GM12875 (cell line): ENCODE results near the gene SUGCT.
"Not testable (repeated sequence)": the region's sequence is repeated elsewhere in the genome, so short reads cannot be mapped to it uniquely, and the experiment has no call there.

Experiments used
- H3K4me3 ChIP-seq: one replicate; pipeline ENCODE4 v1.5.1; 2011; ENCODE audit warnings: low read depth, low read length, control low read depth
- TF ChIP-seq, protein P1 (sequence below): IDR thresholded peaks from 2 replicates; pipeline ENCODE4 v1.5.1; 2011; ENCODE audit warnings: low read depth, mild to moderate bottlenecking, control low read depth, inconsistent platforms, low read length, moderate library complexity, borderline replicate concordance; ENCODE audit not compliant: insufficient read depth

The SUGCT gene

DNA sequence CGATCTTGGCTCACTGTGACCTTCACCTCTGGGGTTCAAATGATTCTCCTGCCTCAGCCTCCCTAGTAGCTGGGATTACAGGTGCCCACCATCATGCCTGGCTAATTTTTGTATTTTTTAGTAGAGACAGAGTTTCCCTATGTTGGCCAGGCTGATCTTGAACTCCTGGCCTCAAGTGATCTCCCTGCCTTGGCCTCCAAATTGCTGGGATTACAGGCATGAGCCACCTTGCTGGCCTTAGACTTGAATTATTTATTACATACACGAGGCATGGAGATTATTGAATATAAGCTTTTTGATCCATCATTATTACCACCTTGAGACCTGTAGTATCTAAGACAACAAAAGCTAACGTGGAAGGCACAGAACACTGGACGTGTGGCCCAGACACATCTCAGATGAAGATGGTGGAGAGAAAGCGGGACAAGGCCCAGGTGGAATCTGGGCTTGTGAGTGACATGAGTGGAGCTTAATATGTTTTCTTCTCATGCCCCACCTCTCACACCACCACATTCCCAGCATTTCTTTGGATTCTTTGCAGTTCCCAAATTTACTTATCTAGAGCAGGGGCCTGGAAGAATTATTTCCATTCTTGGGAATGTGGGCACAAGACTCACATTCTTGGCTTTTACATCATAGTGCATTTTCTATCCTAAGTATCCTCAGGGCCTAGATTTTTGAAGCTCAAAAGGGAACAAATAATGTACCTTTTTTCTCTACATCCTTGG is 76.6 kb downstream of the SUGCT start:
- TF ChIP-seq, protein P1, sequence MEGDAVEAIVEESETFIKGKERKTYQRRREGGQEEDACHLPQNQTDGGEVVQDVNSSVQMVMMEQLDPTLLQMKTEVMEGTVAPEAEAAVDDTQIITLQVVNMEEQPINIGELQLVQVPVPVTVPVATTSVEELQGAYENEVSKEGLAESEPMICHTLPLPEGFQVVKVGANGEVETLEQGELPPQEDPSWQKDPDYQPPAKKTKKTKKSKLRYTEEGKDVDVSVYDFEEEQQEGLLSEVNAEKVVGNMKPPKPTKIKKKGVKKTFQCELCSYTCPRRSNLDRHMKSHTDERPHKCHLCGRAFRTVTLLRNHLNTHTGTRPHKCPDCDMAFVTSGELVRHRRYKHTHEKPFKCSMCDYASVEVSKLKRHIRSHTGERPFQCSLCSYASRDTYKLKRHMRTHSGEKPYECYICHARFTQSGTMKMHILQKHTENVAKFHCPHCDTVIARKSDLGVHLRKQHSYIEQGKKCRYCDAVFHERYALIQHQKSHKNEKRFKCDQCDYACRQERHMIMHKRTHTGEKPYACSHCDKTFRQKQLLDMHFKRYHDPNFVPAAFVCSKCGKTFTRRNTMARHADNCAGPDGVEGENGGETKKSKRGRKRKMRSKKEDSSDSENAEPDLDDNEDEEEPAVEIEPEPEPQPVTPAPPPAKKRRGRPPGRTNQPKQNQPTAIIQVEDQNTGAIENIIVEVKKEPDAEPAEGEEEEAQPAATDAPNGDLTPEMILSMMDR: no peak
- H3K4me3 ChIP-seq: no peak overlapping the region

DNA sequence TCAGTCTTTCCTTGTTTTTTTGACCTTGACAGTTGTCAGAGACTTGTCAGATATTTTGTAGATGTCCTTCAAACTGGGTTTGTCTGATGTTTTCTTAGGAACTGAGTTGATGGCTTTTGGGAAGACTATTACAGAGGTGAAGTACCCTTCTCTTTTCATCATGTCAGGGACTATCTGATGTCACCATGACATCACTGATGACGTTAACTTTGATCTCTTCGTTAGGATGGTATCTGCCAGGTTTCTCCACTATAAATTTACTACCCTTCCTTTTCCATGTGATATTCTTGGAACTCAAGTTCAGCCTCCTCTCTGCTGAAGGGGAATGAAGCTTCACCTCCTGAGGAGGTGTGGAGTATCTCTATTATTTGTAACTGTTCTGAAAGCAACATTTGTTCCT is 78.5 kb downstream of the SUGCT start:
- no peak overlapping the region for H3K4me3 ChIP-seq
- TF ChIP-seq, protein P1: no peak

DNA sequence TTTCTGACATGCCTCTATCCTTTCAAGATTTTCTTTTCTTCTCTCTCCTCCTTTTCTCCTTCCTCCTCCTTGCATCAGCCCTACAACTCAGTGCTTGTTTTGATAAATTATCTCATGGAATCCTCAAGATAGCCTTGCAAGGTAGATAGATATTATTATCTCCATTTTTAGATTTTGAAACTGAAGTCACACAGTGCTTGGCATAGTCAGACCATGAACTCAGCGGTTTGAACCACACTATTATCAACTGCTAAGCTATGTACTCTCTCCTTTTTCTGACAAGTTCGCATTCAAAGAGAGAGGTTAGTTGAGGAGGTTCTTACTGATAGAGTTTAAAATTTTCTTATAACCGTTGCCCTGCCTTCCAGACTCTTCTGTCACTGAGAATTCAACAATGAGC is 79.1 kb downstream of the SUGCT start:
- TF ChIP-seq, protein P1: no peak
- H3K4me3 ChIP-seq: no peak overlapping the region

DNA sequence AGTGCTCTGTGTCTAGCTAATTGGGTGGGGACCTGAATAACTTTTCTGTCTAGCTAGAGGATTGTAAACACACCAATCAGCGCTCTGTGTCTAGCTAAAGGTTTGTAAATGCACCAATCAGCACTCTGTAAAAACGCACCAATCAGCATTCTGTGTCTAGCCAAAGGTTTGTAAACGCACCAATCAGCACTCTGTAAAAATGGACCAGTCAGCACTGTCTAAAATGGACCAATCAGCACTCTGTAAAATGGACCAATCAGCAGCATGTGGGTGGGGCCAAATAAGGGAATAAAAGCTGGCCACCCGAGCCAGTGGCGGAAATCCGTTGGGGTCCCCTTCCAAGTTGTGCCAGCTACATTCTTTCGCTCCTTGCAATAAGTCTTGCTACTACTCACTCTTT is 83.8 kb downstream of the SUGCT start:
- H3K4me3 ChIP-seq: not testable (repeated sequence)

DNA sequence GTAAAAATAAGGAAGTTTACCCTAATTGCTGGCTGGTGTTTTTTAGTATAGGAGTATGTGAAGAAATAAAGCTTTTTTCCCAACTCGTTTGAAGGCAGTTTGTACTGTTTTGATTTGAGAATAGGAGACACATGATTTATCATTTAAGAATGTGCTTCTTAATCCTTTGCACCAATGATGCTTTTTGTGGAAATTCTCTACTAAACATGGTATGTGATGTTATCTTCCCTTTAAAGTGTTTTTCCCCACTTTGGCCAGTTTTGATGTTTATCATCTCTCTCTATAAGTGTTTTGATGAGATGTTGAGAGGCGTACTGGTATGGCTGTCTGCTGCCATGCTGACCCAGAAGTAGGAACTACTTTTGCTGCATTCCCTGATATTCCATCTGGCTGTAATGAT is 85.1 kb downstream of the SUGCT start:
- TF ChIP-seq, protein P1: no peak
- H3K4me3 ChIP-seq: no peak overlapping the region

DNA sequence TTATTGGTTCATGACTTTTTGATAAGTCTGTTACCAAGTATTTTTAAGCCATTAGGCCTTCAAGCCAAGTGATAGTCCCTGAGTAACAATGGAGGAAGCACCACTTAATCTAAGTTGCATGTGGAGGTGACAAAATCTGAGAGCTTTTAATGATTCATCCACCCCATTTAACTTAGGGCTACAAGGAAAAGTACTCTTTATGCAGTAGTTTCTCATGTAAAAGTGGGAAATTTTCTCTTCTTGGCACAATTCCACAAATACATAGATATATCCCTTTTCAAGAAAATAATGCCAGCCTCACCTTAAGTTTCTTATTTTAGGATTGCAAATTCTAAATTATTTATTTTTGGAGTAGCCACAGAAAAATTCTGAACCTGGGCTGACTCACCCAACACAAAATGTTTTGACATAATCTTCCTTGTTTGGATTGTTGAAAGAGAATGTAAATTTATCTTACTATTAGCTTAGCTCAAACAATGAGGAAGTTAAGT is 85.7 kb downstream of the SUGCT start:
- H3K4me3 ChIP-seq: no peak overlapping the region
- TF ChIP-seq, protein P1: no peak

DNA sequence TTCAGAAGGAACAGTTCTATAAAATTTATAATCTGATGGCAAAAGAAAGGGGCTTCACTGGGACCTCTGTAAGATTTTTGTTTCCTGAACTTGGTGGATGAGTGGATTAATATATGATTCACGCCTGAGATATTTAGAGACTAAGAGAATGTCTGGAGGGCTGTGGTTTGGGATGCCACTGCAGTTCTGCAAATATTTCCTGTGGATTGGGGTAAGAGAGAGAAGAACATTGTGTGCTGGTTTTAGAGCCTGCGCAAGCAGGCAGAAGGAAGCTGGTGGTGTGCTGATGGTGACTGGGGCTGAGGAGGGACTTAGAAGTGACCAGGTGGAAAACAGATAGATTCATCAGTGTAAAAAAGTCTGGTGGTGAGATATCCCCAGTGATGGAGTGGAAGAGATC is 87.0 kb downstream of the SUGCT start:
- no peak overlapping the region for H3K4me3 ChIP-seq
- TF ChIP-seq, protein P1: no peak
